CD14-positive monocyte (primary cell): Measurements from ENCODE around the gene FAM120A. TPM values are rescaled to one million over a fixed set of nuclear protein-coding genes. Genes with fewer than 3 reads are reported as not detected.

Source experiments
- DNase-seq, 3 donors: peaks; one replicate each; pipeline ENCODE4 v3.0.0-alpha.2; 2011 to 2022
- H2AFZ ChIP-seq: 2 replicates; pipeline ENCODE4 v1.6.0; 2012; ENCODE audit warnings: mild to moderate bottlenecking, low read depth, low read length, inconsistent platforms; ENCODE audit not compliant: insufficient read depth, poor library complexity, severe bottlenecking
- H3K27ac ChIP-seq, 2 donors: 1 replicate in 1 of 2; 2 replicates in 1 of 2; pipeline ENCODE4 v1.5.1; 2012 to 2013; ENCODE audit warnings: low read length in 2 of 2, control low read depth in 1 of 2, inconsistent platforms in 1 of 2, low read depth in 1 of 2, mild to moderate bottlenecking in 1 of 2
- H3K27me3 ChIP-seq, 2 donors: one replicate each; pipeline versions ENCODE4 v1.6.0 to v1.6.1; 2011 to 2013; ENCODE audit warnings: low read length in 2 of 2; ENCODE audit not compliant: control insufficient read depth in 2 of 2, insufficient read depth in 2 of 2
- H3K36me3 ChIP-seq, 2 donors: replicated peaks in 1 of 2; 1 replicate in 1 of 2; 2 replicates in 1 of 2; pipeline versions ENCODE4 v1.5.1 to v1.6.1; 2012 to 2013; ENCODE audit warnings: low read length in 2 of 2, control low read depth in 1 of 2, inconsistent platforms in 1 of 2, mild to moderate bottlenecking in 1 of 2; ENCODE audit not compliant: insufficient read depth in 2 of 2, control insufficient read depth in 1 of 2
- H3K4me1 ChIP-seq, 2 donors: 1 replicate in 1 of 2; 2 replicates in 1 of 2; pipeline versions ENCODE4 v1.5.1 to v1.6.1; 2012 to 2013; ENCODE audit warnings: low read length in 2 of 2, control low read depth in 1 of 2, inconsistent platforms in 1 of 2, mild to moderate bottlenecking in 1 of 2, moderate library complexity in 1 of 2; ENCODE audit not compliant: insufficient read depth in 2 of 2, control insufficient read depth in 1 of 2
- H3K4me2 ChIP-seq: replicated peaks from 2 replicates; pipeline ENCODE3; 2012; ENCODE audit warnings: low read length, moderate library complexity, mild to moderate bottlenecking; ENCODE audit not compliant: poor library complexity, severe bottlenecking; ENCODE audit errors: extremely low read depth
- H3K4me3 ChIP-seq, 3 experiments: fragments of 200-600 bp in 1 of 3; sonication (generic) in 1 of 3; replicated peaks in 1 of 3; 1 replicate in 2 of 3; 2 replicates in 1 of 3; pipeline ENCODE4 v1.5.1; 2011 to 2013; ENCODE audit warnings: low read length in 3 of 3, mild to moderate bottlenecking in 3 of 3, control low read depth in 2 of 3, low read depth in 2 of 3, inconsistent platforms in 1 of 3, moderate library complexity in 1 of 3
- H3K79me2 ChIP-seq: 2 replicates; pipeline ENCODE4 v1.6.0; 2012; ENCODE audit warnings: mild to moderate bottlenecking, control low read depth, inconsistent platforms, low read length, moderate library complexity; ENCODE audit not compliant: insufficient read depth
- H3K9ac ChIP-seq: 2 replicates; pipeline ENCODE4 v1.6.0; 2017; ENCODE audit warnings: low read length, mild to moderate bottlenecking; ENCODE audit not compliant: insufficient read depth, poor library complexity, severe bottlenecking
- H3K9me3 ChIP-seq, 2 donors: replicated peaks in 1 of 2; 1 replicate in 1 of 2; 2 replicates in 1 of 2; pipeline versions ENCODE4 v1.5.1 to v1.6.1; 2012 to 2013; ENCODE audit warnings: low read length in 2 of 2, control low read depth in 1 of 2; ENCODE audit not compliant: control insufficient read depth in 1 of 2, insufficient read depth in 1 of 2
- H4K20me1 ChIP-seq: 2 replicates; pipeline ENCODE4 v1.6.0; 2012; ENCODE audit warnings: mild to moderate bottlenecking, low read length, control low read depth, moderate library complexity; ENCODE audit not compliant: insufficient read depth
- H3K27ac Mint-ChIP-seq, 7 donors: one replicate each; pipeline ENCODE4 v1.8.0; 2020; ENCODE audit warnings: mild to moderate bottlenecking in 7 of 7, mixed read lengths in 7 of 7, moderate library complexity in 6 of 7, inconsistent platforms in 2 of 7
- H3K27me3 Mint-ChIP-seq, 3 donors: one replicate each; pipeline ENCODE4 v1.8.0; 2021 to 2022; ENCODE audit warnings: low read depth in 3 of 3, mild to moderate bottlenecking in 3 of 3, mixed read lengths in 3 of 3, moderate library complexity in 3 of 3, inconsistent platforms in 1 of 3
- H3K36me3 Mint-ChIP-seq, 2 donors: one replicate each; pipeline ENCODE4 v1.8.0; 2020; ENCODE audit warnings: mixed read lengths in 2 of 2, inconsistent platforms in 1 of 2, mild to moderate bottlenecking in 1 of 2
- H3K4me1 Mint-ChIP-seq: one replicate; pipeline ENCODE4 v1.8.0; 2020; ENCODE audit warnings: mild to moderate bottlenecking, mixed read lengths
- H3K4me3 Mint-ChIP-seq, 2 donors: one replicate each; pipeline ENCODE4 v1.8.0; 2020; ENCODE audit warnings: mild to moderate bottlenecking in 2 of 2, mixed read lengths in 2 of 2, moderate library complexity in 1 of 2
- H3K9me3 Mint-ChIP-seq, 7 donors: one replicate each; pipeline ENCODE4 v1.8.0; 2020 to 2022; ENCODE audit warnings: mixed read lengths in 7 of 7, mild to moderate bottlenecking in 6 of 7, moderate library complexity in 6 of 7, inconsistent platforms in 2 of 7
- WGBS: methylation state at CpG from one replicate; pipeline ENCODE4 v1.1.5; 2013; ENCODE audit warnings: missing lambda C conversion rate; ENCODE audit not compliant: insufficient coverage; 5-methylcytosine and 5-hydroxymethylcytosine counted together
- intact Hi-C, 2 donors: fragments of 100-400 bp; cut with micrococcal nuclease; formaldehyde crosslinking; loops; one replicate each; pipeline versions ENCODE4 v1.15.0 to v1.15.1; 2023
- polyA plus RNA-seq, 3 donors: library from polyadenylated mRNA; depleted of rRNA in 1 of 3; unstranded in 2 of 3; stranded (reverse) in 1 of 3; fragments of 300-500 nt in 2 of 3; fragments of >200 nt in 1 of 3; fragmentation: Illumina TruSeq in 2 of 3; gene quantifications; 1 replicate in 2 of 3; 2 replicates in 1 of 3; pipeline ENCODE4 v1.2.3, GENCODE V29; 2012 to 2021
- TF ChIP-seq, protein P1 (sequence below): fragments of 200-600 bp; IDR thresholded peaks from one replicate; pipeline ENCODE4 v1.8.0; 2022; ENCODE audit warnings: antibody characterized with exemption, mild to moderate bottlenecking

FAM120A gene
- polyA plus RNA-seq, 3 donors: 10.4 to 76.6 (median 12.7) TPM

DNA sequence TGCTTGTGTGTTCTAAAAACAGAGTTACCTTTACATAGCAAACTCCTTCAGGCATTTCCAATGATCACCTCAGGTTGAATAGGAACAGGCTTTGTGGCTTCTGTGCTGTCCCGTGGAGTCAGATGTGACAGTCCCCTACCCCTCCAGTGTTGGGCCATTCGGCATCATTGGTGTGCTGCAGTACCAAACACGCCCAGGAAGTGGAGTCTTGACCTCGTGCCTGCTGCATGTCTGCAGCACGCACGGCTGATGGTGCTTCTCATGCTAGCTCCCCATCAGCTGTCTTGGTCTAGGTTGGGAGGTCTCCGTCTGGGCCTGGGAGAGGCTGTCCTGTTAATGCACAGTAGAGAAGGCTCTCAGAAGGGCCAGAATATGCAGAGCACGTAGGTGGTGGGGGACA lies 82.4 kb downstream of the FAM120A start:
- no peak overlapping the region for H3K4me3 Mint-ChIP-seq
- H3K4me1 ChIP-seq: no peaks in the 10 kb centered on the region
- peaks cover 48% of the 10 kb centered on the region for H4K20me1 ChIP-seq
- TF ChIP-seq, protein P1, sequence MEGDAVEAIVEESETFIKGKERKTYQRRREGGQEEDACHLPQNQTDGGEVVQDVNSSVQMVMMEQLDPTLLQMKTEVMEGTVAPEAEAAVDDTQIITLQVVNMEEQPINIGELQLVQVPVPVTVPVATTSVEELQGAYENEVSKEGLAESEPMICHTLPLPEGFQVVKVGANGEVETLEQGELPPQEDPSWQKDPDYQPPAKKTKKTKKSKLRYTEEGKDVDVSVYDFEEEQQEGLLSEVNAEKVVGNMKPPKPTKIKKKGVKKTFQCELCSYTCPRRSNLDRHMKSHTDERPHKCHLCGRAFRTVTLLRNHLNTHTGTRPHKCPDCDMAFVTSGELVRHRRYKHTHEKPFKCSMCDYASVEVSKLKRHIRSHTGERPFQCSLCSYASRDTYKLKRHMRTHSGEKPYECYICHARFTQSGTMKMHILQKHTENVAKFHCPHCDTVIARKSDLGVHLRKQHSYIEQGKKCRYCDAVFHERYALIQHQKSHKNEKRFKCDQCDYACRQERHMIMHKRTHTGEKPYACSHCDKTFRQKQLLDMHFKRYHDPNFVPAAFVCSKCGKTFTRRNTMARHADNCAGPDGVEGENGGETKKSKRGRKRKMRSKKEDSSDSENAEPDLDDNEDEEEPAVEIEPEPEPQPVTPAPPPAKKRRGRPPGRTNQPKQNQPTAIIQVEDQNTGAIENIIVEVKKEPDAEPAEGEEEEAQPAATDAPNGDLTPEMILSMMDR: no peak
- no peak overlapping the region for H3K4me3 ChIP-seq
- H3K9ac ChIP-seq: no peak overlapping the region
- H3K4me2 ChIP-seq: no peak overlapping the region
- peaks cover 87 to 100% of the 10 kb centered on the region in 2 donors for H3K36me3 ChIP-seq
- H3K27ac Mint-ChIP-seq: peak overlapping the region in 2 of 7 donors; percentile 25 to 42
- H3K27ac ChIP-seq: peak overlapping the region in 1 of 2 donors; percentile 6
- WGBS: 93% methylated on average over 7 of the region's 8 CpGs
- peaks cover 0 to 2% (median 0%) of the 10 kb centered on the region in 3 donors for H3K27me3 Mint-ChIP-seq
- H3K9me3 ChIP-seq: no peaks in the 10 kb centered on the region
- H2AFZ ChIP-seq: no peak overlapping the region
- H3K36me3 Mint-ChIP-seq: peaks cover 83 to 96% of the 10 kb centered on the region in 2 donors
- no peak for DNase-seq
- H3K4me1 Mint-ChIP-seq: no peaks in the 10 kb centered on the region
- H3K27me3 ChIP-seq: no peaks in the 10 kb centered on the region
- H3K79me2 ChIP-seq: peaks cover 14% of the 10 kb centered on the region
- intact Hi-C loops: no loop called here
- H3K9me3 Mint-ChIP-seq: no peaks in the 10 kb centered on the region

GRCh38 chr9:93536167-93536566 lies 84.7 kb downstream of the FAM120A start:
- H3K4me3 Mint-ChIP-seq: no peak overlapping the region
- peak overlapping the region in 1 of 7 donors; percentile 7 for H3K27ac Mint-ChIP-seq
- H3K9me3 Mint-ChIP-seq: no peaks in the 10 kb centered on the region
- H3K4me1 ChIP-seq: no peaks in the 10 kb centered on the region
- DNase-seq: no peak
- WGBS: 97% methylated on average over 3 of the region's 4 CpGs
- intact Hi-C loops: no loop called here
- peaks cover 0 to 2% (median 0%) of the 10 kb centered on the region in 3 donors for H3K27me3 Mint-ChIP-seq
- H3K9ac ChIP-seq: no peak overlapping the region
- H3K9me3 ChIP-seq: no peaks in the 10 kb centered on the region
- H2AFZ ChIP-seq: no peak overlapping the region
- H4K20me1 ChIP-seq: peaks cover 63% of the 10 kb centered on the region
- H3K79me2 ChIP-seq: peaks cover 22% of the 10 kb centered on the region
- no peak overlapping the region for H3K4me3 ChIP-seq
- H3K36me3 ChIP-seq: peaks cover 82 to 100% of the 10 kb centered on the region in 2 donors
- H3K27ac ChIP-seq: peak overlapping the region in 1 of 2 donors; percentile 22
- TF ChIP-seq, protein P1: no peak
- peaks cover 83 to 97% of the 10 kb centered on the region in 2 donors for H3K36me3 Mint-ChIP-seq
- no peak overlapping the region for H3K4me2 ChIP-seq
- H3K4me1 Mint-ChIP-seq: no peaks in the 10 kb centered on the region
- no peaks in the 10 kb centered on the region for H3K27me3 ChIP-seq
